Activated CD4-positive, alpha-beta T cell treated with anti-CD3 and anti-CD28 coated beads, Interleukin-2, amount 50 U/mL, for 4 hours (primary cell): ENCODE results near the gene AREL1.

Experiments used
- DNase-seq, 2 experiments: peaks; one replicate each; pipeline ENCODE4 v3.0.0-alpha.2; 2020

AREL1 gene

GRCh38 chr14:74634964-74635363 lies 77.9 kb downstream of the AREL1 start:
- DNase-seq, result no peak

DNA sequence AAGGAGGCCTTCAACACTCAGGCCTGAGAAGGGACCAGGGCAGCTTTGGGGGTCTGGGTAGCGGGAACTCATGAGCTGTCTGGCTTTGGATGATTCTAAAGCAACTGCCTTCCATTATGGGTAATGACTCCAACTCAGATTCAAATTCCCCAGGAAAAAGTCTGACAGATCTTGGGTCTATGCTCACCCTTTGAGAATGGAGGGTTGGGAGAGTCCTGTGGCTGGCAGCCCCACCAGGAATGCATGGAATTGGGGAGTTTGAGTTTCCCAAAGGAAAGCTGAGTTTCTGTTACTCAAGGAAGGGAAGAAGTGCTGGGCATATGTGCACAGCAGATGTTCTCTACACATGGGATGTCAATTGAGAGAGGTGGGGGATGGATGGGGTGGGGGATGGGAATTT lies 78.4 kb downstream of the AREL1 start:
- no peak for DNase-seq

DNA sequence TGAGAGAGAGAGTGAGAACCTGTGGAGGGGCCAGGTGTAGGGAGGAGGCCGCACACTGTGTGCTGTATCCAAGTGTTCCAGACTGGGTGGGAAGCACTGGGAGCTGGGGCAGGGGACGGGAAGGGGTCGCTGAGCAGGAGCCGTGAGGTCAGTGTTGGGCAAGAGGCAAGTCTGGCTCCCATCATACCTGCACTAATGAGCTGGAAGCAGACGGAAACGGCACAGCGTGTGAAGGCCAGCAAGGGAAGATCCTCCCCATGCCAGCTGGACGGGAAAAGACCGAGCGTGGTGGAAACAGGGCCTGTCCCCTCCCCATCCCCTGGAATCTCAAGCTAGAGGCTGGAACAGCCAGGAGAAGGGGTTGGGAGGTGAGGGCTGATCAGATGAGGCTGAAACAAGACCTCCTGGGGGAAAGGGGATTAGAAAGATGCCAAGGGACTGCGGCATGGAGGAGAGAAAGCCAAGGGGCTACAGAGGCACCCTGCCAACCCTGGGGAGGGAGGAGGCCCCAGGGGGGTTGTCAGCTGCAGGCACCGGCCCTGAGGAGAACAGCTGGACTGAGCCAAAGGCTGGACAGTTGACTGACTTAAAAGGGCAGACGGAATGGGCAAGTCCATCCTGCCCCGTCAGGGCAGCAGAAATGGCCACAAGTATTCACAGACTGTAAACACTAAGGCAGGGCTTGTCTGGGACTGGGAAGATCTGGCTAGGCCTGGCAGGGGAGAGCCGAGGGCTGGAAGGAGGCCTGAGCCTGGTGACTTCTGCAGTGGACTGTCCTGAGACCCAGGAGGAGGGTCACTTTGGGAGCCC lies 81.8 kb downstream of the AREL1 start:
- no peak for DNase-seq

DNA sequence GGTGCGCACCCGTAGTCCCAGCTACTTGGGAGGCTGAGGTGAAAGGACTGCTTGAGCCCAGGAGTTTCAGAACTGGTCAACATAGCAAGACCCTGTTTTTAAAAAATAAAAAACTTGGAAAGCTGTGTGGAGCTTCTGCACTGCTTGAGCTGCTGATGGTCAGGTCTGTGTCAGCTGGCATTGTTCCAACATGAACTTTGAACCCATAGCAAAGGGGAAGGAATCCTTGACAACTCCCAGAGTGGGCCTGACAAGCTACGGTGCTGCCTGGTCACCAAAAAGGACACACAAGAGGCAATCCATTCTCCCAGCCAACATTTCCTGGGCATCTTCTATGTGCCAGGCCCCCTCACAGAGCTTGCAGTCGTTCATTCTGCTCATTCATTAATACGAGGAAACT lies 84.5 kb downstream of the AREL1 start:
- DNase-seq, result no peak

DNA sequence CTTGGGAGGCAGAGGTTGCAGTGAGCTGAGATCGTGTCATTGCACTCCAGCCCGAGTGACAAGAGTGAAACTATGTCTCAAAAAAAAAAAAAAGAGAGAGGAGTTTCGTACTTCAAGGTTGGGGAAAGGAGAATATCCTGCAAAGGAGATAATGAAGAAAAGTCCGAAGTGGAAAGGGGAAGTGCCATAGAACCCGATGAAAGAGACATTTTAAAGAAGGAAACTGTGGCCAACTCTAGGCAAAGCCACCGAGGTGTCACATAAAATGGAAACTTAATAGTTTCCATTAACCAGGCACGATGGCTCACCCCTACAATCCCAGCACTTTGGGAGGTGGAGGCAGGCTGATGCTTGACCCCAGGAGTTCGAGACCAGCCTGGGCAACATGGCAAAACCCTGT lies 85.8 kb downstream of the AREL1 start:
- no peak for DNase-seq

DNA sequence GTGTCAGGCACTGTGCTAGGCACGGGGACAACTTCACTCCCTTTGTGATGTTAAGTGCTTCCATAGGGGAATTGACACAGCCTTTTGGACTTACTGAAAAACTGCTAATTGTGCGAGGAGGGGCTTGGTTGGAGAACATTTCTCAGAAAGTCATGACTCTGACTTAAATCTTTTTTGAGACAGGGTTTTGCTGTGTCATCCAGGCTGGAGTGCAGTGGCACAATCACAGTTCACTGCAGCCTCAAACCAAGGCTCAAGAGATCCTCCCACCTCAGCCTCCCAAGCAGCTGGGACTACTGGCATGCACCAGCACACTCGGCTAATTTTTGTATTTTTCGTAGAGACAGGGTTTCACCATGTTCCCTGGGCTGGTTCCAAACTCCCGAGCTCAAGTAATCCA lies 90.6 kb downstream of the AREL1 start:
- no peak for DNase-seq

GRCh38 chr14:74621556-74621955 lies 91.3 kb downstream of the AREL1 start:
- no peak for DNase-seq

DNA sequence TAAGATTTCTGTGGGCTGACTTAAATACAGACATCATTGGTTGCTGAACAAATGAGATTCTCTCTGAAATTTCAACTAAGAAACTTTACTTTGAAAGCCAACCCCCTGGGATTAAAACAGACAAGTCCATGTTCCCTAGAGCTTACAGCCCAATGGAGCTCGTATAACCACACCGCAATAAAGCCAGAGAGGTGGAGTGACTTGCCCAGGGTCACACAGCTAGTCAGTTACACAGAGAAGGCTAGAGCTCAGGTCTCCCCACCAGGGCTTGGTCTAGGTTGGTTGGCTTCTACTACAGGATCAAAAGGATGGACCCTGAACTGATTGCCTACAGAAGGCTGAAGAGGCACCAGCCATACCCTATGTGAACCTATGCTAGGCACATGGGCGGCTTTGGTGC lies 92.0 kb downstream of the AREL1 start:
- no peak for DNase-seq

DNA sequence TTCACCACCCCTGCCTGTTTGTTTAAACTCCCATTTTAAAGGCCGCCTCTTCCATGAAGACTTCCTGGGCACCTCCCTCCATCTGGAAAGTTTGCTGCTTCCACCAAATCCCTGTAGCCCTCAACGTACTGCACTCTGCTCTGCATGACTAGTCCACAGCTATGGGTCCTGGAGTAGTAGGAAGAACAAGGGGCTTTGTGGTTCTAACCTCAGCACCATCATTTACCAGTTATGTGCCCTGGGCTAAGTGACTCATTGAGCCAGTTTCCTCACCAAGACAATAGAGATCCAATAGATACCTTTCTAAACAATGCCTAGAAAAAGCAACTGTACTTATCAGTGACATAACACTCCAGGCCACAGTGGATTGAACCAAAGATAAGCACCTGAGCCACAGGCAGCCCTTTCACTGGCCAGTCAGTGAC lies 92.4 kb downstream of the AREL1 start:
- DNase-seq, result peak in 1 of 2 experiments; percentile 6

DNA sequence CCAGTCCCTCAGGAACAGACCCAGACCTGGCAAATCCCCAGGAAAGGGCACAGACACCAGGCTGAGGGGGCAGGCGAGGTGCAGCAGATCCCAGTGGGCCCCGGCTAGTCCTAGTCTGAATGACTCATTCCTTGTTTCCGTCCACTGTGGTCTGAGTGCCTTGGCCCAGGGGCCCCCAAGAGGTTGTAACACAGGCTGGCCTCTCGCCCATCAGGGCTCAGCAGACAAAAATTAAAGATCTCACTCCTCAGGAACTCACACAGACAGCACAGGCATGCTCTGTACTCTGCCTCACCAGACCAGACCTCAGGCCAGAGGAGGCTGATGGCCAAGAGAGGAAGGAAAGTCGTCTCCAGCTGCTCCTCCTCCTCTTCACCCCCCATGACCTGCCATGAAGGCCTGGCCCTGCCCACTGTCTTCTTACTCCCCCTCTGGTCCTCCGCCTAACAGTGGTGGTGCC lies 93.2 kb downstream of the AREL1 start:
- no peak for DNase-seq

GRCh38 chr14:74618078-74618952 lies 94.6 kb downstream of the AREL1 start:
- DNase-seq, result peak; percentile 41 to 45

DNA sequence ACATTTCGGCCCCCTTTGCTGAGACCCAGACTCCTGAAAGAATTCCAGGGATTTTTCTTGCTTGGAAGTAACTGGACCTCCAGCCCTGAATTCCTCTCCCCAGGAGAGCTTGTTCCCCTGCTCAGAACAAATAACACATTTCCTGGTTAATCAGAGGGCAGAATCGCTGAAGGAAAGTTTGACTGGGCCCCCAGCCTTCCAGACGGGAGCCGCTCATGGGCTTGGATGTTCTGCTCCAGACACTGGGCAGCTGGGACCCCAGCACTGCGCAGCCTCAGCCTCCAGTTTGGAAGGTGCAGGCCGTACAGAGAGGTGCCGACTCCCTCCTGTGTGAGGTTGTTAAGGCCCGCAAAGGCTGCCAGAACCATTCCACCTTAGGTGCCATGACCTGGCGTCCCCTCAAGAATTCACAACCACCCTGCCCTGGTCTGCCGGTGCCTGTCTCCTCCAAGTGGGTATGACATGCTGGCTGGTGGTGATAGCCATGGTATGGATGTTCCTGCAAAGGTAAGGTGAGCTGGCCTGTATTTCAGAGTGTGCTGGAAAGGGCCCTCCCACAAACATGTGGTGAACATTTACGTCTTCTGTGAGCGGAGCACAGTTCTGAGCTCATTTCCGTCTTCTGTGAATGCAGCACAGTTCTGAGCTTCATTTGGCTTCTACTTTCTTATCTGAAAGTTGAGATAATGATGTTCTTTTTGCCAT lies 95.7 kb downstream of the AREL1 start:
- no peak for DNase-seq

GRCh38 chr14:74616507-74616906 lies 96.4 kb downstream of the AREL1 start:
- DNase-seq, result no peak

GRCh38 chr14:74615735-74616134 lies 97.1 kb downstream of the AREL1 start:
- DNase-seq, result no peak

DNA sequence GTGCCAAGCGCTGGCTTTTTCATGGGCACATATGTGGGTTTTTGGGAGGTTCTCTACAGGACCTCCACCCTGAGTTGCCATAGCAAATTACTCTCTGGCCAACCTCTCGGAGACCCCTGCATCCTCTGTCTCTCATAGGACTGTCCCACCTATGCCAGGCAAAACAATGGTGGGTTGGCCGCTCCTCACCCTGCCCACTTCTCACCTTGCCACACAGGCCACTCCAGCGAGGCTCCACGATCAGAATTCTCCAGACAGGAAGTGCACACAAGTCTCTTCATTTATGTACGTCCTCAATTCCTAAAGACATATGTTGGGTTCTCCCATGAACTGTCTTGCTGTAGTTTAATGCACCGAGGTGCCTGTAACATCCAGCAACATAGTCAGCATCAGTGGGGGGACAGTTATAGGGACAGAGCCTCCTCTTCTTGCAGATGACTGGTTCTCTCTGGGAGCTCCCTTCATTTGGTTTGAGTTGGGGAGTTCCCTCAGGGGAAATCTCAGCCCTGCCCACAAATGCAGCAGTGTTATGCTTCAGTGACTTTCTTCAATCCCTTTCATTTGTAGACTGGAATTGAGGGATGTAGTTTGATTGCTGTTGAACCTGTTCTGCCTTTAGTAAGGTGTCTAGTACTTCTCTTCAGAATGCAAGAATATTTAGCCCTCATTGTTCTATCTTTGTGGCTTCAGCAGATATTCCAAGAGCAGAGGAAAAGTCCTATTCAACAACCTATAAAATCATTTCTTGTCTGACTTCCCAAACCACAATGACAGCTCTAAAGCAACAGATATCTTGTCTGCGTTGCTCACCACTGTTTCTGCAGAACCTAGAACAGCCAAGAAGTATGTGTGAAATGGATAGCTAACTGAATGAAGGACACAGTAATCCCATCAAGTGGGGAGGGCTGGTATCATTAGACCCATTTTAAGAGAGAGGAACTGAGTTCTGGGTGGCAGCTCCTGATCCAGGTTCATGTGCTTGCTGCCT lies 98.1 kb downstream of the AREL1 start:
- no peak for DNase-seq

DNA sequence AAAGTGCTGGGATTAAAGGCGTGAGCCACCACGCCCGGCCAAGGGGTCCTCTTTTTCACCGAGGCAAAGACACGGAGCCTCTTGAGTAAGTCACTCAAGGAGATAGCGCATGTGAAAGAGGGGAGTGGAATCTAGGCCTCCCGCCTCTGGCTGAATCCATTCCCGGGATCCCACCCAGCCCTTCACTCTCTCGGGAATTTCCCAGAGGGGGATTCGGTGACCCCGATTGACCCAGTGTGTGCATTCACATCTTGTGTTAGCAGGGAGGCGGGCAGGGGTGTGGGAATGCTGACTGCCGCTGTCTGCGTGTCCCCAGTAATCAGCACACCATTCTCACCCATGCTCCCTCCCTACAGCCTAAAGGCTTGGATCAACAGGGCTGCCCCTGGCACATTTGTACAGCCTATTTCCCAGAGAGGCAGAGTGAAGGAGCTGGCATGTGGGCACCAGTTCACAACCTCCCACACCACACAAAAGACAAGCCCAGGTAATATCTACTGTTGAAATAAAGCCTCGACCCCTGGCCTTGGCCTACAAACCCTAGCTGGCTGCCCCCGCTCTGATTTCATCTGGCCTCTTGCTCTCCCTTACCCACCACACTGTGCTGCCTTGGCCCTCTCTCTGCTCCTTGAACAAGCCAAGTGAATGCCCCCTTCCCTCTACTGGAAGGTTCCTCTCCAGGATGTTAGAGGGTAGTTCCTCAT lies 99.5 kb downstream of the AREL1 start:
- no peak for DNase-seq

- peak; percentile 69 to 72 for DNase-seq
Observed at GRCh38 chr14:74612350-74613021, 100.4 kb downstream of the AREL1 start.

DNA sequence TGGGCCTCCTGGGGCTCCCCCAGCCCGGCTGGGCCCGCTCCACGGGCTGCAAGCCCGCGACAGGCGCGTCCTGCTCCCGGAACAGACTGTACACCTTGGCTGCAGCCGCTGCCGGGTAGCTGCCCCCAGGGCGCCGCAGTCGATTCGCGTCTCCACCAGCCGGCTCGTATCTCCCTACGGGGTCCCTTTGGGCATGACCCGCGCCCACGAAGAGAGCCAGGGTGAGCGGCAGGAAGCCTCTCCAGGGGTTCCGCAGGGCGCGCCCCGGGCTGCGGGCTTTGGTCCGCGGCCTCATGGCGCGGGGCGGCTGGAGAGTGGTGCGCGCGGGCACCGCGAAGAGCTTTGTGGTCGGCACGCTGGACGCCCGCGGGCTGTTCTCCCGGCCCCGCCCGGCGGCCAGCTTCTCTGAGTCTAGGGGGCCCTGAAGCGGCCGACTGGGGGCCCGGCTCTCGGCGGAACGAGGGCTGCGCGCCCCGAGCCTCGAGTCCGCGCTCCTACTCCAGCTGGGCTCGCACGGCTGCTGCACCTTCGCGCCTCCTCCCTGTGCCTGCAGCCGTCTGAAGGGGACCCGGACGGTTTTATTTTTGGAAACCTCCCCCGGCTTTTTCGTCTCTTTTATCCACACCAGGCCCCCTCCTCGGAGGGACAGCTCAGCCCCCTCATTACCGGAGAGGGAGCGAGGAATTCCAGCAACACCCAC lies 101.1 kb downstream of the AREL1 start, which contains the start of gene LTBP2:
Gene LTBP2, minus strand, starts transcription at position 588 of the 700 bp plus-strand sequence. Its CDS starts 293 bp downstream, at position 295.
- no peak for DNase-seq
